Heart right ventricle (tissue), 16 donors: ENCODE data around the gene MYO3B. TPM values are rescaled to one million over a fixed set of nuclear protein-coding genes. Genes with fewer than 3 reads are reported as not detected.

Source experiments
- ATAC-seq, 8 donors: fragments of 200-7000 bp; cut with Tn5 transposase; one replicate each; pipeline ENCODE4 v1.9.1; 2020; ENCODE audit warnings: mild to moderate bottlenecking in 8 of 8, moderate library complexity in 8 of 8, moderate number of reproducible peaks in 1 of 8
- DNase-seq, 2 donors: peaks; one replicate each; pipeline ENCODE4 v3.0.0-alpha.2; 2020
- H3K27ac ChIP-seq, 10 donors: fragments of 200-600 bp; sonication (generic) in 2 of 10; one replicate each; pipeline versions ENCODE4 v1.5.0 to v1.8.0; 2020 to 2022; ENCODE audit warnings: mild to moderate bottlenecking in 3 of 10
- H3K27me3 ChIP-seq, 7 donors: fragments of 200-600 bp; one replicate each; pipeline ENCODE4 v1.8.0; 2021 to 2022; ENCODE audit warnings: mild to moderate bottlenecking in 2 of 7
- H3K36me3 ChIP-seq, 9 donors: fragments of 200-600 bp; sonication (generic) in 1 of 9; one replicate each; pipeline versions ENCODE4 v1.5.0 to v1.8.0; 2020 to 2022; ENCODE audit warnings: mild to moderate bottlenecking in 2 of 9
- H3K4me1 ChIP-seq, 9 donors: fragments of 200-600 bp; sonication (generic) in 1 of 9; one replicate each; pipeline versions ENCODE4 v1.5.0 to v1.8.0; 2020 to 2022; ENCODE audit warnings: mild to moderate bottlenecking in 4 of 9
- H3K4me3 ChIP-seq, 10 donors: fragments of 200-600 bp; sonication (generic) in 2 of 10; one replicate each; pipeline versions ENCODE4 v1.5.0 to v1.8.0; 2020 to 2022; ENCODE audit warnings: mild to moderate bottlenecking in 7 of 10, moderate library complexity in 2 of 10
- H3K9me3 ChIP-seq, 11 donors: fragments of 200-600 bp in 10 of 11; sonication (generic) in 2 of 11; one replicate each; pipeline versions ENCODE4 v1.5.0 to v1.8.0; 2013 to 2022; ENCODE audit warnings: mild to moderate bottlenecking in 2 of 11, control low read depth in 1 of 11, moderate library complexity in 1 of 11
- CTCF ChIP-seq, 9 donors: fragments of 200-600 bp; sonication (generic) in 2 of 9; IDR thresholded peaks; one replicate each; pipeline versions ENCODE4 v1.5.0 to v1.8.0; 2021 to 2022; ENCODE audit warnings: antibody characterized with exemption in 9 of 9, mild to moderate bottlenecking in 5 of 9, moderate library complexity in 1 of 9
- WGBS, 2 donors: extraction: QIAGEN DNeasy Blood & Tissue Kit; methylation state at CpG; one replicate each; pipeline ENCODE4 v1.1.7; 2013; ENCODE audit warnings: inconsistent platforms in 1 of 2; 5-methylcytosine and 5-hydroxymethylcytosine counted together
- intact Hi-C, 10 donors: fragments of 100-400 bp; cut with DNase I; formaldehyde crosslinking; loops; one replicate each; pipeline versions ENCODE4 v1.11.1 to v1.14.2; 2022
- polyA plus RNA-seq, 2 donors: library from polyadenylated mRNA; stranded (reverse); fragments of 200-250 nt; gene quantifications; one replicate each; pipeline ENCODE4 v1.2.3, GENCODE V29; 2013
- total RNA-seq, 10 donors: library from RNA; stranded (reverse); fragmentation: NEBNext Ultra II Directional in 3 of 10; extraction: Animal tissue kit (Norgen Biotek cat#: 25700) in 3 of 10; gene quantifications; one replicate each; pipeline versions ENCODE4 v1.2.1 to v1.2.4, GENCODE V29; 2021 to 2023
- donor health status: Arrhythmogenic right ventricular cardiomyopathy.
- donor health status: ischemic (EF 13 %, LVEDD 7.1; RV severe dilation, severe dysfunction).
- donor health status: healthy with polysubstance abuse.
- donor health status: DM: no; HTN: yes; CAD: no.
- donor health status: DM: no; HTN: no; CAD: no.
- donor health status: ischemic (EF 25% LVEDD 6.9; RV normal size, moderate dysfunction).
- donor health status: ischemic (EF 25% LVEDD 5.7; RV mildly dilated, moderate dysfunction).
- donor health status: healthy.
- donor health status: DM: yes; HTN: yes; CAD: no.
- donor health status: Ischemic cardiomyopathy.
- donor health status: ischemic (EF 35%, LVEDD 5.7; RV mildly dilated, moderate dysfunction).
- donor health status: nonischemic (EF 11% LVEDD 7.7; RV severe dilation, severe dysfunction).
- donor health status: DM: yes; HTN: yes; CAD: no.
- donor health status: PGD.
- donor health status: ischemic (EF 29% LVEDD 5.4; RV normal size, mild dysfunction).
- donor health status: nonischemic (EF 23%, LVEDD 6.1; RV moderate dilation, normal function).

The MYO3B gene
- total and polyA plus RNA-seq, 12 donors: 0.05 to 0.21 (median 0.09) TPM; not detected in 8

GRCh38 chr2:170495896-170496295 is 317.9 kb downstream of the MYO3B start:
- peaks cover 0 to 10% (median 0%) of the 10 kb centered on the region in 9 donors for H3K4me1 ChIP-seq
- TF ChIP-seq CTCF (IDR thresholded peaks at IDR 0.05): no peak
- H3K4me3 ChIP-seq: no peak overlapping the region
- H3K27ac ChIP-seq: no peak overlapping the region
- intact Hi-C loops: loop anchor here in 1 of 10 donors (10.0 kb wide), 1 partner anchor 219 kb away; the partner anchor contains the start of gene SP5
- ATAC-seq (no peak), DNase-seq (no peak)
- H3K9me3 ChIP-seq: no peaks in the 10 kb centered on the region
- H3K36me3 ChIP-seq: no peaks in the 10 kb centered on the region
- WGBS, 2 donors: 30 to 55% methylated on average over 1 of the region's 1 CpG
- H3K27me3 ChIP-seq: peaks cover 0 to 12% (median 6%) of the 10 kb centered on the region in 7 donors

- peaks cover 0 to 22% (median 7%) of the 10 kb centered on the region in 9 donors for H3K4me1 ChIP-seq
- WGBS, 2 donors: 46 to 47% methylated on average over 5 of the region's 5 CpGs
- H3K27me3 ChIP-seq: peaks cover 0 to 12% (median 6%) of the 10 kb centered on the region in 7 donors
- no peaks in the 10 kb centered on the region for H3K9me3 ChIP-seq
- no peaks in the 10 kb centered on the region for H3K36me3 ChIP-seq
- DNase-seq (no peak), ATAC-seq (no peak)
- H3K27ac ChIP-seq: no peak overlapping the region
- intact Hi-C loops: loop anchor here in 1 of 10 donors (10.0 kb wide), 1 partner anchor 216 kb away; the partner anchor contains the start of gene SP5
- no peak overlapping the region for H3K4me3 ChIP-seq
- no peak for TF ChIP-seq CTCF (IDR thresholded peaks at IDR 0.05)
Measured at GRCh38 chr2:170498619-170499018, 320.7 kb downstream of the MYO3B start.

GRCh38 chr2:170500104-170500503 is 322.2 kb downstream of the MYO3B start:
- Histone ChIP-seq H3K36me3 (no peaks in the 10 kb centered on the region), H3K4me1 (peaks cover 0 to 36% (median 14%) of the 10 kb centered on the region in 9 donors), H3K4me3 (no peak overlapping the region), H3K9me3 (no peaks in the 10 kb centered on the region), H3K27ac (no peak overlapping the region), H3K27me3 (peaks cover 0 to 10% (median 1%) of the 10 kb centered on the region in 7 donors)
- WGBS, 2 donors: 80 to 86% methylated on average over 1 of the region's 1 CpG
- DNase-seq (no peak), ATAC-seq (no peak)
- TF ChIP-seq CTCF (IDR thresholded peaks at IDR 0.05): no peak
- intact Hi-C loops: loop anchor here in 2 of 10 donors (10.0 kb wide), 1 partner anchor 215 kb away; the partner anchor contains the start of gene SP5 (in 2 of the 2)

GRCh38 chr2:170500770-170501169 is 322.8 kb downstream of the MYO3B start:
- no peak for TF ChIP-seq CTCF (IDR thresholded peaks at IDR 0.05)
- Histone ChIP-seq H3K27ac (no peak overlapping the region), H3K4me3 (no peak overlapping the region), H3K27me3 (peaks cover 0 to 6% (median 0%) of the 10 kb centered on the region in 7 donors), H3K36me3 (no peaks in the 10 kb centered on the region), H3K4me1 (peaks cover 0 to 42% (median 14%) of the 10 kb centered on the region in 9 donors), H3K9me3 (no peaks in the 10 kb centered on the region)
- intact Hi-C loops: loop anchor here in 2 of 10 donors (10.0 kb wide), 1 partner anchor 214 kb away; the partner anchor contains the start of gene SP5 (in 2 of the 2)
- DNase-seq (peak in 1 of 2 donors; percentile 43), ATAC-seq (peak in 6 of 8 donors; percentile 62 to 81 (median 74))
- WGBS, 2 donors: 30 to 31% methylated on average over 5 of the region's 5 CpGs
